ENCODE data around the gene SLC27A5.
A peak's percentile ranks its signal among the peaks of the same experiment; 100 is the strongest.
"Not testable (repeated sequence)": the region's sequence is repeated elsewhere in the genome, so short reads cannot be mapped to it uniquely, and the experiment has no call there.

SLC27A5 gene

GRCh38 chr19:58529405-58529804, 17.6 kb upstream of the SLC27A5 start:
- DNase-seq (ENCODE audit: low read depth, low spot score): no peak

GRCh38 chr19:58522709-58523108, 10.9 kb upstream of the SLC27A5 start:
- no peak for DNase-seq (ENCODE audit: low read depth, low spot score)

GRCh38 chr19:58521651-58522050, 9.9 kb upstream of the SLC27A5 start:
- DNase-seq (ENCODE audit: low read depth, low spot score): no peak

DNA sequence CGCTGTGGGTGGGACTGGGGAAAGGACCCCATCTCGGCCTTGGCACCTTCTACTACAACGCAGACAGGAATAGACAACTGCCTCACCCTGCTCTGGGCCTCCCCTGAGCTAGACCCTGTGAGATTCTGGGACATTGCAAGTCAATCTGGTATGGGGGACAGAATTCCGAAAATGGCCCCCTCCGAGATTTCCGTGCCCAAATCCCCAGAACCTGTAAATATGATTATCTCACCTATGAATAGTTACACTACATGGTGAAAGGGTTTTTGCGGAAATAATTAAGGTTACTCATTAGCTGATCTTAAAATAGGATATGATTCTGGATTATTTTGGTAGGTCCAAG, 8.4 kb upstream of the SLC27A5 start:
- no peak for DNase-seq (ENCODE audit: low read depth, low spot score)

DNA sequence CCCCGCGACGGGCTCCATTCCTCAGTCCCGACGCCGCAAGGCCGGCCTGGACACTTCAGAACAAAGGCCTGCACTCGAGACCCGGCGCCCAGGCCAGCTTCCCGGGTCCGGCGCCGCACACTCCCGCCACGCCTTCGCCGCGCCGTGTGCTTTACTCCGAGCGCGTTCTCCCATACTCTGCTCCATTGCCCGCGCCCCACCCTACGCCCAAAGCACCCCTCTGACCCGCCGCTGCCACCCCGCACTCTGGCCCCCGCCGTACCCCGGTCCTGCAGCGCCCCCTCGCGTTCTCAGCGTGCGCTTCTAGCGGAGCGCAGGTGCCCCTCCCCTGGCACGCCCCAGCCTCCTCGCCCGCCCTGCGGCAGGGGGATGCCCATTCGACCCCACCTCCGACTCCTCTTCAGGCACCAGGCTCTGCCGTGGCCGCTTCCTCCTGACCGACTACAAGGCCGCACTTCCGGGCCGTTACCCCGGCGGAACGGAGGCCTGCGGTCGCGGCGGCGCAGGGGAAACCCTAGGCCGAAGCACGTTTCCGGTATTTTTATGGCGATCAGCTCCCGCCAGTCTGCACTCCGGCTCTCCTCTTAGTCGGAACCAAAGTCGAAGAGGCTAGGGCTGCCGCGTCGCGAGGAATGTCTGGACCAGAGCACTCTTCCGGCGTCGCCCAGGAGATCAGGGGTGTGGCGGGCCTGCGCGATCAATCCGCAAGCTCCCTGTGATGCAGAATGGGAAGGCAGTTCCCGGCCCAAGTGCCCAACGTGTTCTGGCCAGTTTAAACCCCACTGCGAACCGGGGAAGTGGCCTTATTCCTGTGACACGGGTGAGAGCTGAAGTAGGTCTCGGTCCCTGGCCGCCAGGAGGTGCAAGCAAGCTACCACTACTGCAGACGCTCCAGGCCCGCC, 7.8 kb upstream of the SLC27A5 start, which contains the start of gene ZBTB45:
Gene ZBTB45, minus strand, starts transcription at position 456 of the 902 bp plus-strand sequence. CDS start 2,137 bp downstream, outside the sequence.
- DNase-seq (ENCODE audit: low read depth, low spot score): peak; percentile 98

DNA sequence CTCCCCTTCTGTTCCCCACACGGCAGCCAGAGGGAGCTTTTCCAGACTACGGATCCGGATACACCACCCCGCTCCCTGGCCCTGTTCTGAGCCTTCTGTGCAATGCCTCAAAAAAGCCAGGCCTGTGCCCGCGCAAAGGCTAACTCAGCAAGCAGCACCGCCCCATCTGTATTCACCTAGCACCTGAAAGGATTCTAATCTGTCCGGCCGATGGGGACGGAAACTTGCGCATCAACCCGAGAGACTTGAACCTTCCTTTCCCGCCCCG, 7.2 kb upstream of the SLC27A5 start:
- DNase-seq (ENCODE audit: low read depth, low spot score): peak; percentile 85

GRCh38 chr19:58518256-58519086, 6.7 kb upstream of the SLC27A5 start:
- no peak for DNase-seq (ENCODE audit: low read depth, low spot score)

DNA sequence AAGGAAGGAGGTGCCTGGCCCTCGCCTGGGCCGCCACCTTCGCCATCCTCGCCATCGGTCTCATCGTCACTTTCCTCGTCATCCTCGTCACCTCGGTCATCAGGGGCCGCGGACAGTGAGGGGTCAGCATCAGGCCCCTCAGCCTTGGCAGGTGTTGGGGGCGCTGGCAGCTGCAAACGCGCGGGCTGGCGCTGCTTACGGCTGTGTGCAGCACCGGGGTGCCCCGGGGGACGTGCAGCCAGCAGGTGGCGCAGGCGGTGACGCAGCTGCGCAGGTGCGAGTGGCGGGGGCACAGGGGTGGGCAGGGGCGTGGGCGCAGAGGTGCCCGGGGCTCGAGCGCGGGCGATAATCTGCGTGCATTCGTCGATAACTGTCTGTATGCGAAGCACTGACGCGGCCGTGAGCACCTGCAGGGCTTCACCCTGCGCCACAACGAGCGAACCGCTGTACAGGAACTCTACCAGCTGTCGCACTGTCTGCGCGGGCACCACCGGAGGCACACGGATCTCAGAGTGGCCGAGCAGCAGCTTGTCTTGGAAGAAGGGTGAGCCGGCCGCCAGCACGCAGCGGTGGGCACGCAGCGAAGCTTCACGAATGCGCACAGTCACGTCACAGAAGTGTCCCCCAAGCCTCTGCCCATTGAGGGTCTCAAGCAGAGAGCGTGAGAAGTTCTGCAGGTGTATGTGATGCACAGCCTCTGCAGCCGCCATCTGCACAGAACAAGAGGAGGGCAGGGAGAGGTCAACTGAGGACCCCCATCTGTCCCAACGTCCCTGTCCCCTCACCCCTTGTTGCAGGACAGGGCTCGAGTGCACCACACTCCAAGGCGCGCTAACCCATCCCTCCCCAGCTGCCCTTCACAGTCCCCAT, 5.4 kb upstream of the SLC27A5 start:
- DNase-seq (ENCODE audit: low read depth, low spot score): no peak

DNA sequence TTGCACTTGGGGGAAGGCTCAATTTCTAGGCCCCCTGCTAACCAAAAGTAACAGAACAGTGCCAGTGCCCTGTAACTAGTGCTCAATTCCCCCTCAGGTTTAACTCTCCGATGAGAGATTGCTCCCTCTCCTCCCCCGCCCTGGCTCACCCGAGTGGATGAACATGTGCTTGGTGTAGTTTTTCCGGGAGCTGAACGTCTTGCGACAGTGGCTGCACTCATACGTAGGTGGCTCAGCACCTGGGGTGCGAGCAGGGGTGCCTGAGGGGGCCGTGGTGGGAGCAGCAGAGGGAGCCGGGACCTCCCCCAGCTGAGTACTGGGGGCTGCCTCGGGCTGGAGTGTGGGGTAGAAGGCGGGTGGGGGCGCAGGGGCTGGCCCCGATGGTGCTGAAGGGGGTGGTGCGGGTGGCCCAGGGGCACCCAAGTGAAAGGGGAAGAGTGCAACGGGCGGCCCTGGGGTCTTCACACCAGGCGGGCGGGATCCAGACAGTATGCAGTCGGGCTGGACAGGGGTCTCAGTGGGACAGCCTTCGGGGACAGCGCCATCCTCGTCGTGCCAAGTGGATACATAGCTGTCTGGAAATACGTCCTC, 4.5 kb upstream of the SLC27A5 start:
- DNase-seq (ENCODE audit: low read depth, low spot score): no peak

GRCh38 chr19:58515259-58515658, 3.5 kb upstream of the SLC27A5 start:
- DNase-seq (ENCODE audit: low read depth, low spot score): no peak

GRCh38 chr19:58514564-58515022, 2.8 kb upstream of the SLC27A5 start:
- no peak for DNase-seq (ENCODE audit: low read depth, low spot score)

DNA sequence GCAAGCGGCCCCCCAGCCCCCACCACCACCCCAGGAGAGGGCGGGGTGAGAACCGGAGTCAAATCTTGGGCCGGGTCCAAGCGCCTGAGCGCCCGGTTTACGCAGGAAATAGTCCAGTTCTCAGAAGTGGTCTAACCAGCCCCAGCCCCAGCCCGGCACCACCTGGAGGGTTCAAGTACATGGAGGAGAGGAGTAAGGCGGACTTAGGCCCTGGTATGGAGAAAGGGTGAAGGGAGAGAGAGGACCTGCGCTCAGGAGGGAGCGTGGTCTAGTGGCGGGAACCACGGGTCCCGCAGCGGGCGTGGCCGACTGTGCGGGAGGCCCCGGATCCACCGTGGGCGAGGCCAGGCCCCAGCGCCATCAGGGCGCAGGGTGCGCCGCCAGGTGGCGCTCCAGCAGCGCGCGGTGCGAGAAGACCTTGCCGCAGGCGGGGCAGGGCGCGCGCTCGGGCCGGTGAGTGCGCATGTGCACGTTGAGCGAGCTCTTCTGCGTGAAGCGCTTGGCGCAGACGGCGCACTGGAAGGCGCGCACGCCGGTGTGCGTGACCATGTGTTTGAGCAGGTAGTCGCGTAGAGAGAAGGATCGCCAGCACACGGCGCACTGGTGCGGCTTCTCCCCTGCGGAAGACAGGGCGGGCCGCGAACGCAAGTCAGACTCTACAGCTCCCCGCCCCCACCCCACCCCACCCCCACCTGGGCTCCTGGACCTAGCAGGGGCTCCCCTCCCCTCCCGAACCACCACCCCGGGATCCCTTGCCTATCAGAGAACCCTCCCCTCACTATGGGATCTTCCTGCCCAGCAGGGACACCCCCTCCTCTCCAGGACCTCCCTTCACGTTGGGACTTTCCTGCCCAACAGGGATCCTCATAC, 2.1 kb upstream of the SLC27A5 start:
- peak; percentile 94 for DNase-seq (ENCODE audit: low read depth, low spot score)

GRCh38 chr19:58513213-58513693, 1.5 kb upstream of the SLC27A5 start:
- DNase-seq (ENCODE audit: low read depth, low spot score): no peak

DNA sequence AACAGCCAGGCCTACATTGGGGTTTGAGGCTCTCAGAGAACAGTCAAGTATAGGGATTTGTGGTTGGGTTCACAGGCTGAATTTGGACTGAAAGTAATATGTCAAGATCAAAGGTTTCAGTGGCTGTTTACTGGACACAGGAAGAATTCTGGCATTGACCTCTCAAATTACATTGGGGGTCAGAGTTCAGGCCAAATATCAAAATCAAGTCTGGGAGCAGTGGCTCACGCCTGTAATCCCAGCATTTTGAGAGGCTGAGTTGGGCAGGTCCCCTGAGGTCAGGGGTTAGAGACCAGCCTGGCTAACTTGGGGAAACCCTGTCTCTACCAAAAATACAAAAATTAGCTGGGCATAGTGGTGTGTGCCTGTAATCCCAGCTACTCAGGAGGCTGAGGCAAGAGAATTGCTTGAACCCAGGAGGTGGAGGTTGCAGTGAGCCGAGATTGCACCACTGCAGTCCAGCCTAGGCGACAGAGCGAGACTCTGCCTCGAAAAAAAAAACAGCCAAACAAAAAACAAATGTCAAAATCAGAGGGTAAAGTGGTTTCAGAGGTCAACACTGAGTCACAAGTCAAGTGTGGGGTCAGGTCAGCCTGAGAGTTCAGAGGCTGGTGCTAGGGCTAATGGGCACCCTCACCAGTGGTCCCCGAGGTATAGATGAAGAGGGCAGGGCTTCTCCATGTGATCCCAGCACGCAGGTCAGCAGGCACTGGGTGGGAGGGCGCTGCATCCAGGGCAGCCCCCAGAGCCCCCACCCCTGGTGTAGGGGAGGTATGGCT, 1.5 kb downstream of the SLC27A5 start:
- DNase-seq (ENCODE audit: low read depth, low spot score): no peak

DNA sequence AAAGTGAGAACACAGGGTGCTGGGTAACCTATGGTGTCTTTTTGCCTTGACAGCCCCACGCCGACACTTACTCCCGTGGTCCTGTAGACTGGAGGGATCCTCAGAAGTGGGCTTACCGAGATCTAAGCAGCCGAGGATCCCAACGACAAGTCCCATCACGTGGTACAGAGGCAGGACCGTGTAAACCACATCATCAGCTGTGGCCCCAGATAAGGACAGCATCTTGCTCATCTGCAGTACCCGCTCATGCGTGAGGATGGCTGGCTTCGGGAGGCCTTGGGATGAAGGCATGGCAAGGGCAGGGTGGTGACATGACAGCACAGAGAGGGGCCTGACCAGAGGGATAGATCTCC, 2.1 kb downstream of the SLC27A5 start:
- DNase-seq (ENCODE audit: low read depth, low spot score): no peak

GRCh38 chr19:58507602-58508223, 4.1 kb downstream of the SLC27A5 start:
- DNase-seq (ENCODE audit: low read depth, low spot score): not testable (repeated sequence)

GRCh38 chr19:58500242-58500641, 11.6 kb downstream of the SLC27A5 start:
- no peak for DNase-seq (ENCODE audit: low read depth, low spot score)

- DNase-seq (ENCODE audit: low read depth, low spot score): peak; percentile 99
Observed at GRCh38 chr19:58499021-58499927, 12.5 kb downstream of the SLC27A5 start.
